GM23248 (cell line): ENCODE data around the gene THAP4. TPM values are rescaled to one million over a fixed set of nuclear protein-coding genes. Genes with fewer than 3 reads are reported as not detected.
A peak's percentile ranks its signal among the peaks of the same experiment; 100 is the strongest.

ENCODE experiments used
- DNase-seq: peaks from one replicate; pipeline ENCODE4 v3.0.0-alpha.2; 2015
- H2AFZ ChIP-seq: fragments of 200-600 bp; sonication (generic); 2 replicates; pipeline ENCODE4 v1.6.1; 2016; ENCODE audit warnings: antibody characterized with exemption
- H3F3A ChIP-seq: fragments of 200-600 bp; sonication (generic); 2 replicates; pipeline ENCODE4 v1.6.1; 2016; ENCODE audit warnings: mild to moderate bottlenecking, antibody characterized with exemption, mixed run types; ENCODE audit not compliant: insufficient read depth
- H3K27ac ChIP-seq: fragments of 200-600 bp; sonication (generic); 2 replicates; pipeline ENCODE4 v1.5.1; 2016; ENCODE audit warnings: mild to moderate bottlenecking
- H3K27me3 ChIP-seq: fragments of 200-600 bp; sonication (generic); replicated peaks from 2 replicates; pipeline ENCODE4 v1.6.1; 2016; ENCODE audit warnings: mild to moderate bottlenecking; ENCODE audit not compliant: insufficient read depth
- H3K36me3 ChIP-seq: fragments of 200-600 bp; sonication (generic); 2 replicates; pipeline ENCODE4 v1.6.1; 2016; ENCODE audit warnings: low read depth, mild to moderate bottlenecking
- H3K4me1 ChIP-seq: fragments of 200-600 bp; sonication (generic); 2 replicates; pipeline ENCODE4 v1.6.1; 2016; ENCODE audit warnings: mild to moderate bottlenecking; ENCODE audit not compliant: insufficient read depth
- H3K4me2 ChIP-seq: fragments of 200-600 bp; sonication (generic); one replicate; pipeline ENCODE4 v1.6.1; 2016; ENCODE audit warnings: mild to moderate bottlenecking; ENCODE audit not compliant: unreplicated experiment
- H3K4me3 ChIP-seq: fragments of 200-600 bp; sonication (generic); 2 replicates; pipeline ENCODE4 v1.5.1; 2016; ENCODE audit warnings: mild to moderate bottlenecking
- H3K79me2 ChIP-seq: fragments of 200-600 bp; sonication (generic); 2 replicates; pipeline ENCODE4 v1.6.1; 2016; ENCODE audit warnings: mild to moderate bottlenecking; ENCODE audit not compliant: insufficient read depth
- H3K9ac ChIP-seq: fragments of 200-600 bp; sonication (generic); 2 replicates; pipeline ENCODE4 v1.6.1; 2016; ENCODE audit warnings: mild to moderate bottlenecking
- H3K9me2 ChIP-seq: fragments of 200-600 bp; sonication (generic); 2 replicates; pipeline ENCODE4 v1.6.1; 2016; ENCODE audit warnings: mixed run types, mild to moderate bottlenecking, moderate library complexity; ENCODE audit not compliant: insufficient read depth
- H3K9me3 ChIP-seq: fragments of 200-600 bp; sonication (generic); one replicate; pipeline ENCODE4 v1.6.1; 2017; ENCODE audit warnings: low read depth
- H4K20me1 ChIP-seq: fragments of 200-600 bp; sonication (generic); 2 replicates; pipeline ENCODE4 v1.6.0; 2016; ENCODE audit not compliant: insufficient read depth
- EZH2 ChIP-seq: fragments of 200-600 bp; sonication (generic); IDR thresholded peaks from 2 replicates; pipeline ENCODE4 v1.6.1; 2018; ENCODE audit warnings: antibody characterized with exemption, mild to moderate bottlenecking; ENCODE audit not compliant: insufficient read depth, poor library complexity, severe bottlenecking
- EZH2phosphoT487 ChIP-seq: fragments of 200-600 bp; sonication (generic); IDR thresholded peaks from 2 replicates; pipeline ENCODE4 v1.6.1; 2018; ENCODE audit warnings: antibody characterized with exemption, moderate library complexity, mild to moderate bottlenecking, low read depth; ENCODE audit not compliant: insufficient read depth
- WGBS, 2 experiments: methylation state at CpG; one replicate each; pipeline ENCODE4 v1.1.6; 2015 to 2017; ENCODE audit warnings: low lambda C conversion rate in 2 of 2, low coverage in 1 of 2; ENCODE audit errors: missing lambda C conversion rate in 2 of 2; 5-methylcytosine and 5-hydroxymethylcytosine counted together
- in situ Hi-C: fragments of 300-500 bp; cut with MboI; formaldehyde crosslinking; loops from 2 replicates; pipeline ENCODE4 v1.15.0; 2020
- polyA plus RNA-seq: library from polyadenylated mRNA; unstranded; fragments of >200 nt; fragmentation: Nextera tagmentation; extraction: Ambion mirVana; gene quantifications from 2 replicates; pipeline ENCODE4 v1.2.1, GENCODE V29; 2016
- total RNA-seq: library from RNA; depleted of rRNA; stranded (reverse); fragments of >200 nt; shearing (Covaris generic); gene quantifications from 2 replicates; pipeline ENCODE4 v1.2.3, GENCODE V29; 2014

The THAP4 gene
- total and polyA plus RNA-seq, 2 experiments from 2014 or later, result 46.4 to 53.4 TPM

- no peaks in the 10 kb centered on the region for H3K9me2 ChIP-seq
- H3K9ac ChIP-seq, result no peak overlapping the region; the same call in 1 of the 2 replicates
- peaks cover 43% of the 10 kb centered on the region for H3F3A ChIP-seq
- H3K36me3 ChIP-seq, result peaks cover 9% of the 10 kb centered on the region
- in situ Hi-C loops, result no loop called here
- H3K4me1 ChIP-seq, result peaks cover 23% of the 10 kb centered on the region
- no peak overlapping the region for H3K4me3 ChIP-seq
- peaks cover 44% of the 10 kb centered on the region for H3K79me2 ChIP-seq
- H3K9me3 ChIP-seq, result no peaks in the 10 kb centered on the region
- 93 to 95% methylated on average over 12 of the region's 12 CpGs for WGBS, 2 experiments
- no peaks in the 10 kb centered on the region for H4K20me1 ChIP-seq
- TF ChIP-seq EZH2 (no peak), EZH2phosphoT487 (no peak)
- H2AFZ ChIP-seq, result no peak overlapping the region
- peak overlapping the region; percentile 87 for H3K4me2 ChIP-seq
- peak overlapping the region; percentile 91 for H3K27ac ChIP-seq
- no peak for DNase-seq
- H3K27me3 ChIP-seq, result no peaks in the 10 kb centered on the region
Observed at GRCh38 chr2:241680044-241680443, 43.1 kb upstream of the THAP4 start.

GRCh38 chr2:241678784-241679540 is 42.0 kb upstream of the THAP4 start:
- no peak for DNase-seq
- H3K36me3 ChIP-seq, result peaks cover 4% of the 10 kb centered on the region
- H3K4me2 ChIP-seq, result no peak overlapping the region
- no peak overlapping the region for H2AFZ ChIP-seq
- peaks cover 23% of the 10 kb centered on the region for H3K4me1 ChIP-seq
- in situ Hi-C loops, result no loop called here
- no peak overlapping the region for H3K4me3 ChIP-seq
- 86 to 89% methylated on average over 22 of the region's 22 CpGs for WGBS, 2 experiments
- H3K9me3 ChIP-seq, result no peaks in the 10 kb centered on the region
- no peaks in the 10 kb centered on the region for H3K27me3 ChIP-seq
- TF ChIP-seq EZH2 (no peak), EZH2phosphoT487 (no peak)
- H3F3A ChIP-seq, result peaks cover 43% of the 10 kb centered on the region
- H4K20me1 ChIP-seq, result no peaks in the 10 kb centered on the region
- peaks cover 33% of the 10 kb centered on the region for H3K79me2 ChIP-seq
- H3K27ac ChIP-seq, result no peak overlapping the region
- H3K9me2 ChIP-seq, result no peaks in the 10 kb centered on the region
- H3K9ac ChIP-seq, result no peak overlapping the region

DNA sequence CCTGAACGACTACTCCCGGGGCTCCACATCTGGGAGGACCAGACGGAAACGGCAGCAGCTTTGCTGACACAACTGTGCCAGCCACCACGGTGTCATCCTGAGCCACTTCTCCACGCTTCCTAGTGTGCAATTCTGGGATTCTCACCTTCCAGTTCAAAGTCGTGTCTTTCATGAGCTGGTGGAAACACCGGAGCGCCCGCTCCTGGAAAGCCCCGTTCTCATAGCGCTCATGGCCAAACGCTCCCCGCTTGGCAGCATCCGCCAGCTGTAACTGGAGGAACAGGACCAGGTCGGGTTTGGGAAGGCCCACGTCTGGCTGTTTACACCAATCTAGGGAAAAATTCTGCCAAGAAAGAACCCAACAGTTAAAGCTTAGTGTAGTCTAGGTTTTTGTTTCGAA is 41.3 kb upstream of the THAP4 start:
- no peaks in the 10 kb centered on the region for H3K9me3 ChIP-seq
- peaks cover 27% of the 10 kb centered on the region for H3K79me2 ChIP-seq
- no peak overlapping the region for H3K4me2 ChIP-seq
- H3K36me3 ChIP-seq, result peaks cover 3% of the 10 kb centered on the region; the same call in 1 of the 2 replicates
- H3F3A ChIP-seq, result peaks cover 39% of the 10 kb centered on the region
- no peak overlapping the region for H3K27ac ChIP-seq
- H3K9ac ChIP-seq, result no peak overlapping the region
- WGBS, 2 experiments, result 85 to 86% methylated on average over 18 of the region's 18 CpGs
- H2AFZ ChIP-seq, result no peak overlapping the region
- no peaks in the 10 kb centered on the region for H4K20me1 ChIP-seq
- TF ChIP-seq EZH2phosphoT487 (no peak), EZH2 (no peak)
- H3K9me2 ChIP-seq, result no peaks in the 10 kb centered on the region
- H3K27me3 ChIP-seq, result no peaks in the 10 kb centered on the region
- DNase-seq, result no peak
- in situ Hi-C loops, result no loop called here
- H3K4me1 ChIP-seq, result peaks cover 23% of the 10 kb centered on the region
- H3K4me3 ChIP-seq, result no peak overlapping the region

DNA sequence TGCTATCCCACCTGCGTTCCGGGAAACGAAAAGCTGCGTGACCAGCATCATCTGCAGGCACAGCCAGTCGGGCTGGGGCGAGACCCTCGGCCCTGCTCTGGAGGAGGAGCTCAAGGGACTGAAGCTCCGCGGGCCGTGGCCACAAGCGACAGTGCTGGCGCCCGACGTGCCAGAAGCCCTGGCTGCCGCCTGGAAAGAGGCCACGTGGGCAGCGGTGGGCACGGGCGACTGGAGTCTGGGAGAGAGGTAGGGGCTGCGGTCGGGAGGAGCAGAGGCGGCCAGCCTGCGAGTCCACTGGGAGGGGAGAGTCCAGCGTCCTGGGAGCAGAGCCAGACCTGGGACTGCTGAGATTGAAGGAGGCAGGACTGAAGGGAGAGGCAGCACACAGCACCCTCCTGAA is 40.4 kb upstream of the THAP4 start:
- H3K4me1 ChIP-seq, result peaks cover 23% of the 10 kb centered on the region
- no peak for DNase-seq
- no peak overlapping the region for H3K4me3 ChIP-seq
- H3K4me2 ChIP-seq, result no peak overlapping the region
- peaks cover 30% of the 10 kb centered on the region for H3F3A ChIP-seq
- H3K27ac ChIP-seq, result no peak overlapping the region
- peaks cover 3% of the 10 kb centered on the region; the same call in 1 of the 2 replicates for H3K36me3 ChIP-seq
- H3K79me2 ChIP-seq, result peaks cover 18% of the 10 kb centered on the region; the same call in 1 of the 2 replicates
- no peaks in the 10 kb centered on the region for H3K9me2 ChIP-seq
- in situ Hi-C loops, result no loop called here
- no peak for TF ChIP-seq EZH2
- TF ChIP-seq EZH2phosphoT487, result no peak
- H2AFZ ChIP-seq, result no peak overlapping the region
- no peaks in the 10 kb centered on the region for H3K27me3 ChIP-seq
- WGBS, 2 experiments, result 96 to 97% methylated on average over 24 of the region's 24 CpGs
- H3K9me3 ChIP-seq, result no peaks in the 10 kb centered on the region
- H4K20me1 ChIP-seq, result no peaks in the 10 kb centered on the region
- no peak overlapping the region for H3K9ac ChIP-seq
